ENCODE measurements around the gene ARHGDIG. TPM values are rescaled to one million over a fixed set of nuclear protein-coding genes. Genes with fewer than 3 reads are reported as not detected.

ARHGDIG gene
- polyA plus RNA-seq, 1 donor from 2014 or later = not detected

Other genes with a start within 250 kb of the ARHGDIG start
- 45.2 TPM for gene POLR3K, start 227.0 kb upstream of the ARHGDIG start, polyA plus RNA-seq
- gene SNRNP25, start 226.8 kb upstream of the ARHGDIG start, polyA plus RNA-seq = 39.1 TPM
- not detected for gene RHBDF1, start 208.0 kb upstream of the ARHGDIG start, polyA plus RNA-seq
- 87.6 TPM for gene MPG, start 202.4 kb upstream of the ARHGDIG start, polyA plus RNA-seq
- gene NPRL3, start 141.9 kb upstream of the ARHGDIG start, polyA plus RNA-seq = 15.2 TPM
- gene HBZ, start 127.9 kb upstream of the ARHGDIG start, polyA plus RNA-seq = not detected
- not detected for gene HBM, start 114.6 kb upstream of the ARHGDIG start, polyA plus RNA-seq
- 88.3 TPM for gene HBA2, start 107.7 kb upstream of the ARHGDIG start, polyA plus RNA-seq
- 12.1 TPM for gene HBA1, start 103.9 kb upstream of the ARHGDIG start, polyA plus RNA-seq
- not detected for gene HBQ1, start 100.1 kb upstream of the ARHGDIG start, polyA plus RNA-seq
- gene LUC7L, start 51.1 kb upstream of the ARHGDIG start, polyA plus RNA-seq = 17.6 TPM
- gene FAM234A, start 45.8 kb upstream of the ARHGDIG start, polyA plus RNA-seq = 31.5 TPM
- not detected for gene RGS11, start 4.6 kb upstream of the ARHGDIG start, polyA plus RNA-seq
- gene PDIA2, start 2.6 kb downstream of the ARHGDIG start, polyA plus RNA-seq = not detected
- gene AXIN1, start 72.1 kb downstream of the ARHGDIG start, polyA plus RNA-seq = 1.6 TPM
- 69.8 TPM for gene MRPL28, start 89.9 kb downstream of the ARHGDIG start, polyA plus RNA-seq
- 7.3 TPM for gene PGAP6, start 101.4 kb downstream of the ARHGDIG start, polyA plus RNA-seq
- 106 TPM for gene NME4, start 116.6 kb downstream of the ARHGDIG start, polyA plus RNA-seq
- 7.2 TPM for gene DECR2, start 121.3 kb downstream of the ARHGDIG start, polyA plus RNA-seq
- gene RAB11FIP3, start 145.1 kb downstream of the ARHGDIG start, polyA plus RNA-seq = 1.9 TPM
- 9.1 TPM for gene CAPN15, start 247.1 kb downstream of the ARHGDIG start, polyA plus RNA-seq

Measured in IgD-negative memory B cell (primary cell).